HepG2 (cell line): ENCODE measurements around the gene SLC50A1. TPM values are rescaled to one million over a fixed set of nuclear protein-coding genes. Genes with fewer than 3 reads are reported as not detected.

Source experiments
- BCLAF1 ChIP-seq: fragments of 450-650 bp; IDR thresholded peaks from 2 replicates; pipeline ENCODE4 v1.6.1; 2017; ENCODE audit warnings: mild to moderate bottlenecking
- GATAD2A ChIP-seq: IDR thresholded peaks from 2 replicates; pipeline ENCODE4 v1.6.1; 2016
- HNRNPUL1 ChIP-seq: fragments of 200-400 bp; formaldehyde crosslinking; IDR thresholded peaks from 2 replicates; pipeline ENCODE4 v1.6.1; 2017; ENCODE audit warnings: low read depth, mild to moderate bottlenecking, low read length, moderate library complexity
- MLLT10 ChIP-seq: sonication (generic); formaldehyde crosslinking; IDR thresholded peaks from 2 replicates; pipeline ENCODE4 v1.4.0; 2020; ENCODE audit warnings: missing genetic modification reagents
- RAD21 ChIP-seq: fragments of 450-650 bp; formaldehyde crosslinking; IDR thresholded peaks from 2 replicates; pipeline ENCODE4 v1.5.0; 2020; ENCODE audit warnings: mild to moderate bottlenecking
- RARA ChIP-seq: IDR thresholded peaks from 2 replicates; pipeline ENCODE4 v1.6.1; 2016; ENCODE audit warnings: missing genetic modification reagents, missing compliant biosample characterization
- RFX1 ChIP-seq: fragments of 450-650 bp; IDR thresholded peaks from 2 replicates; pipeline ENCODE4 v1.6.1; 2017
- RNF2 ChIP-seq: fragments of 450-650 bp; conservative IDR thresholded peaks from 2 replicates; pipeline ENCODE4 v1.6.1; 2016; ENCODE audit warnings: low read depth
- SPEN ChIP-seq: sonication (generic); formaldehyde crosslinking; IDR thresholded peaks from 2 replicates; pipeline ENCODE4 v1.5.1; 2020; ENCODE audit warnings: low read depth, mild to moderate bottlenecking, missing genetic modification reagents
- SRSF4 ChIP-seq: fragments of 200-400 bp; formaldehyde crosslinking; IDR thresholded peaks from one replicate; pipeline ENCODE4 v1.6.1; 2018; ENCODE audit warnings: mild to moderate bottlenecking, low read depth, low read length, moderate library complexity; ENCODE audit not compliant: poor library complexity, severe bottlenecking
- TSC22D2 ChIP-seq: sonication (generic); formaldehyde crosslinking; IDR thresholded peaks from 2 replicates; pipeline ENCODE4 v1.5.1; 2020; ENCODE audit warnings: missing genetic modification reagents, mild to moderate bottlenecking, borderline replicate concordance
- ZBTB21 ChIP-seq: sonication (generic); formaldehyde crosslinking; IDR thresholded peaks from 2 replicates; pipeline ENCODE4 v1.4.0; 2020; ENCODE audit warnings: missing genetic modification reagents
- ZBTB26 ChIP-seq: IDR thresholded peaks from 2 replicates; pipeline ENCODE4 v1.6.1; 2016; ENCODE audit warnings: missing compliant biosample characterization, missing genetic modification reagents, borderline replicate concordance
- ZBTB46 ChIP-seq: sonication (generic); formaldehyde crosslinking; IDR thresholded peaks from 2 replicates; pipeline ENCODE4 v1.4.0; 2020; ENCODE audit warnings: mild to moderate bottlenecking, missing genetic modification reagents, borderline replicate concordance
- ZNF275 ChIP-seq: sonication (generic); formaldehyde crosslinking; IDR thresholded peaks from 2 replicates; pipeline ENCODE4 v1.8.0; 2022; ENCODE audit warnings: missing genetic modification reagents, mild to moderate bottlenecking, inconsistent platforms, borderline replicate concordance
- ZNF441 ChIP-seq: sonication (generic); formaldehyde crosslinking; IDR thresholded peaks from 2 replicates; pipeline ENCODE4 v1.7.0; 2021; ENCODE audit warnings: missing genetic modification reagents, borderline replicate concordance
- ZNF607 ChIP-seq: sonication (generic); formaldehyde crosslinking; IDR thresholded peaks from 2 replicates; pipeline ENCODE4 v1.5.1; 2020; ENCODE audit warnings: missing genetic modification reagents, mild to moderate bottlenecking, borderline replicate concordance
- ZNF687 ChIP-seq: sonication (generic); formaldehyde crosslinking; IDR thresholded peaks from 2 replicates; pipeline ENCODE4 v1.5.1; 2020; ENCODE audit warnings: mild to moderate bottlenecking, missing genetic modification reagents, moderate library complexity
- ZNF776 ChIP-seq: sonication (generic); formaldehyde crosslinking; IDR thresholded peaks from 2 replicates; pipeline ENCODE4 v1.4.0; 2020; ENCODE audit warnings: mild to moderate bottlenecking, missing genetic modification reagents
- ZNF777 ChIP-seq: sonication (generic); formaldehyde crosslinking; IDR thresholded peaks from 2 replicates; pipeline ENCODE4 v1.4.0; 2020; ENCODE audit warnings: missing genetic modification reagents
- polyA plus RNA-seq, 8 experiments: library from polyadenylated mRNA; depleted of rRNA in 3 of 8; stranded (reverse) in 7 of 8; unstranded in 1 of 8; fragments of >200 nt; fragmentation: Illumina TruSeq in 4 of 8; extraction: Trizol in 4 of 8; gene quantifications; 2 replicates each; pipeline versions ENCODE4 v1.2.1 to v1.2.3, GENCODE V29; 2011 to 2016; ENCODE audit warnings: low read depth in 4 of 8, missing spikeins in 1 of 8, mixed read lengths in 1 of 8; ENCODE audit not compliant: insufficient read depth in 1 of 8
- total RNA-seq, 5 experiments: library from RNA; depleted of rRNA; stranded (reverse); fragments of >200 nt; fragmentation: Illumina TruSeq; extraction: Trizol; gene quantifications; 2 replicates each; pipeline ENCODE4 v1.2.3, GENCODE V29; 2016; ENCODE audit warnings: low read depth in 1 of 5

SLC50A1 gene
- total and polyA plus RNA-seq, 2 of the 13 experiments (the other 11 are each of a cell fraction or from before 2014, with no cell fraction given) = 22.5 to 46.8 TPM

GRCh38 chr1:155176544-155177071 lies 41.0 kb downstream of the SLC50A1 start (continued):
- peak; percentile 25; the same call in 1 of the 2 replicates for TF ChIP-seq GATAD2A (CRISPR knock-in tag)
- no peak for TF ChIP-seq ZNF777 (CRISPR knock-in tag)
- TF ChIP-seq RFX1 = no peak
- TF ChIP-seq ZNF441 (CRISPR knock-in tag) = no peak
- TF ChIP-seq MLLT10 = no peak
- no peak for TF ChIP-seq RNF2
- no peak for TF ChIP-seq ZBTB21 (CRISPR knock-in tag)
- TF ChIP-seq ZNF687 (CRISPR knock-in tag) = 0 out of 2 replicates have a peak, but pooled peaks have one; percentile 20
- TF ChIP-seq SPEN (CRISPR knock-in tag) = no peak
- no peak for TF ChIP-seq BCLAF1
- no peak for TF ChIP-seq ZNF607 (CRISPR knock-in tag)
- no peak for TF ChIP-seq ZBTB46 (CRISPR knock-in tag)
- TF ChIP-seq ZNF776 (CRISPR knock-in tag) = no peak
- 0 out of 2 replicates have a peak, but pooled peaks have one; percentile 11 for TF ChIP-seq RAD21 (CRISPR knock-in tag)
- no peak for TF ChIP-seq SRSF4
- no peak for TF ChIP-seq RARA
- no peak for TF ChIP-seq TSC22D2 (CRISPR knock-in tag)
- TF ChIP-seq ZBTB26 (CRISPR knock-in tag) = no peak
- TF ChIP-seq ZNF275 (CRISPR knock-in tag) = no peak
- TF ChIP-seq HNRNPUL1 = no peak
